Keratinocyte (primary cell): Measurements from ENCODE around the gene ANGPT4.

Experiments
- EZH2 ChIP-seq: IDR thresholded peaks from one replicate; pipeline ENCODE4 v1.6.1; 2012; ENCODE audit warnings: inconsistent platforms, mild to moderate bottlenecking, low read length, moderate library complexity
- TF ChIP-seq, protein P1 (sequence below), 3 experiments: IDR thresholded peaks in 1 of 3; conservative IDR thresholded peaks in 1 of 3; optimal IDR thresholded peaks in 1 of 3; 2 replicates in 2 of 3; 3 replicates in 1 of 3; pipeline versions ENCODE3 to v1.5.1; 2011; ENCODE audit warnings: low read length in 3 of 3, mild to moderate bottlenecking in 3 of 3, moderate library complexity in 2 of 3, control low read depth in 1 of 3, inconsistent platforms in 1 of 3; ENCODE audit not compliant: insufficient read depth in 2 of 3; ENCODE audit errors: extremely low read depth in 1 of 3

DNA sequence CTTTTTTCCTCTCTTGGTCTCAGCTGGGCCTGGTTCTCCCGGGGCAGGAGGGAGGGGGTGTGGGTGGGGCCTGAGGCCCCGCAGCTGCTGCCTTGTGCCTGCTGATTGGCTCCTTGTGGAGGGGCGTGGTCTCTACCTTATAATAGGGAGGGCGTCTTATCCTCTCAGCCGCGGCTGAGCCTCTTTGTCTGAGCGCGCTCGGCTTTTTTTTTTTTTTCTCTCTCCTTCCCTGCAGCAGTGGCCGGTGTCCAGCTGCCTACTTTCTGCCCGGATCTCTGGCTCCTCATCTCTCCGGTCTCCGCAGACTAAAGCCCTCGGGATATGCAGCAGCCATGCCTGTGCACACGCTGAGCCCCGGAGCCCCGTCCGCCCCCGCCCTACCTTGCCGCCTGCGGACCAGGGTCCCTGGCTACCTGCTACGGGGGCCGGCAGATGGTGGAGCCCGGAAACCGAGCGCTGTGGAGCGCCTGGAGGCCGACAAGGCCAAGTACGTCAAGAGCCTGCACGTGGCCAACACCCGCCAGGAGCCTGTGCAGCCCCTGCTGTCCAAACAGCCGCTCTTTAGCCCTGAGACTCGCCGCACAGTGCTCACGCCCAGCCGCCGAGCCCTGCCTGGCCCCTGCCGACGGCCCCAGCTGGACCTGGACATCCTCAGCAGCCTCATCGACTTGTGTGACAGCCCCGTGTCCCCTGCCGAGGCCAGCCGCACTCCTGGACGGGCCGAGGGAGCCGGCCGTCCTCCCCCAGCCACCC lies 71.5 kb downstream of the ANGPT4 start:
- TF ChIP-seq, protein P1, sequence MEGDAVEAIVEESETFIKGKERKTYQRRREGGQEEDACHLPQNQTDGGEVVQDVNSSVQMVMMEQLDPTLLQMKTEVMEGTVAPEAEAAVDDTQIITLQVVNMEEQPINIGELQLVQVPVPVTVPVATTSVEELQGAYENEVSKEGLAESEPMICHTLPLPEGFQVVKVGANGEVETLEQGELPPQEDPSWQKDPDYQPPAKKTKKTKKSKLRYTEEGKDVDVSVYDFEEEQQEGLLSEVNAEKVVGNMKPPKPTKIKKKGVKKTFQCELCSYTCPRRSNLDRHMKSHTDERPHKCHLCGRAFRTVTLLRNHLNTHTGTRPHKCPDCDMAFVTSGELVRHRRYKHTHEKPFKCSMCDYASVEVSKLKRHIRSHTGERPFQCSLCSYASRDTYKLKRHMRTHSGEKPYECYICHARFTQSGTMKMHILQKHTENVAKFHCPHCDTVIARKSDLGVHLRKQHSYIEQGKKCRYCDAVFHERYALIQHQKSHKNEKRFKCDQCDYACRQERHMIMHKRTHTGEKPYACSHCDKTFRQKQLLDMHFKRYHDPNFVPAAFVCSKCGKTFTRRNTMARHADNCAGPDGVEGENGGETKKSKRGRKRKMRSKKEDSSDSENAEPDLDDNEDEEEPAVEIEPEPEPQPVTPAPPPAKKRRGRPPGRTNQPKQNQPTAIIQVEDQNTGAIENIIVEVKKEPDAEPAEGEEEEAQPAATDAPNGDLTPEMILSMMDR (optimal IDR thresholded peaks at IDR 0.05 in 1 of 3, IDR thresholded peaks at IDR 0.05 in 1 of 3, conservative IDR thresholded peaks at IDR 0.05 in 1 of 3; ENCODE audit: extremely low read depth in 1 of 3, insufficient read depth in 2 of 3, low read length in 3 of 3) = no peak
- no peak for TF ChIP-seq EZH2
